ENCODE measurements around the gene CBX4. TPM values are rescaled to one million over a fixed set of nuclear protein-coding genes. Genes with fewer than 3 reads are reported as not detected.

The CBX4 gene
- total and polyA plus RNA-seq, 2 of the 13 experiments (the other 11 are each of a cell fraction or from before 2014, with no cell fraction given): 25.8 to 50.8 TPM

DNA sequence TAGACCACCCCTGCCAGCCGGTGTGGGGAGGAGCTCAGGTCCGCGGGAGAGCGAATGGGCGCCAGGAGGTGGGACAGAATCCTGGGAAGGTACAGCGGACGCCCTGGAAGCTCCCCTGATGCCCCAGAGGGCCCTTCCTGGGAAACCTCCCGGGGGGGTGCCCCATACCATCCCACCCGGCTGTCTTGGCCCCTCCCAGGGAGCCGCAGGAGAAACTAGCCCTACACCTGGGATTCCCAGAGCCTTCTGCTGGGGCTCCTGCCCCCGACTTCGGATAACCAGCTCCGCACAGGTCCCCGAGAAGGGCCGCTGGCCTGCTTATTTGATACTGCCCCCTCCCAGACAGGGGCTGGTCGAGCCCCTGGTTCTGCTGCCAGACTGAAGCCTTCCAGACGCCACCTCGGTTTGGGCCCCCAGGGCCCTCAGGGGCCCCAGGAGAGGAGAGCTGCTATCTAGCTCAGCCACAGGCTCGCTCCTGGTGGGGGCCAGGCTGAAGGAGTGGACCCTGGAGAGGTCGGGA is 3.0 kb upstream of the CBX4 start (continued):
- TF ChIP-seq ZNF766 (CRISPR knock-in tag; IDR thresholded peaks at IDR 0.05; ENCODE audit: borderline replicate concordance): no peak
- TF ChIP-seq GFI1 (CRISPR knock-in tag; IDR thresholded peaks at IDR 0.05; ENCODE audit: borderline replicate concordance): no peak
- TF ChIP-seq AKAP8 (CRISPR knock-in tag; IDR thresholded peaks at IDR 0.05): 0 out of 2 replicates have a peak, but pooled peaks have one; percentile 9
- TF ChIP-seq PTBP1 (IDR thresholded peaks at IDR 0.05; ENCODE audit: low read depth, low read length, poor library complexity, severe bottlenecking): peak; percentile 47
- no peak for TF ChIP-seq ISL2 (CRISPR knock-in tag; IDR thresholded peaks at IDR 0.05)
- no peak for TF ChIP-seq SMARCC2 (IDR thresholded peaks at IDR 0.05)
- TF ChIP-seq, protein P1, sequence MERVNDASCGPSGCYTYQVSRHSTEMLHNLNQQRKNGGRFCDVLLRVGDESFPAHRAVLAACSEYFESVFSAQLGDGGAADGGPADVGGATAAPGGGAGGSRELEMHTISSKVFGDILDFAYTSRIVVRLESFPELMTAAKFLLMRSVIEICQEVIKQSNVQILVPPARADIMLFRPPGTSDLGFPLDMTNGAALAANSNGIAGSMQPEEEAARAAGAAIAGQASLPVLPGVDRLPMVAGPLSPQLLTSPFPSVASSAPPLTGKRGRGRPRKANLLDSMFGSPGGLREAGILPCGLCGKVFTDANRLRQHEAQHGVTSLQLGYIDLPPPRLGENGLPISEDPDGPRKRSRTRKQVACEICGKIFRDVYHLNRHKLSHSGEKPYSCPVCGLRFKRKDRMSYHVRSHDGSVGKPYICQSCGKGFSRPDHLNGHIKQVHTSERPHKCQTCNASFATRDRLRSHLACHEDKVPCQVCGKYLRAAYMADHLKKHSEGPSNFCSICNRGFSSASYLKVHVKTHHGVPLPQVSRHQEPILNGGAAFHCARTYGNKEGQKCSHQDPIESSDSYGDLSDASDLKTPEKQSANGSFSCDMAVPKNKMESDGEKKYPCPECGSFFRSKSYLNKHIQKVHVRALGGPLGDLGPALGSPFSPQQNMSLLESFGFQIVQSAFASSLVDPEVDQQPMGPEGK (CRISPR knock-in tag; IDR thresholded peaks at IDR 0.05): 0 out of 2 replicates have a peak, but pooled peaks have one; percentile 7

DNA sequence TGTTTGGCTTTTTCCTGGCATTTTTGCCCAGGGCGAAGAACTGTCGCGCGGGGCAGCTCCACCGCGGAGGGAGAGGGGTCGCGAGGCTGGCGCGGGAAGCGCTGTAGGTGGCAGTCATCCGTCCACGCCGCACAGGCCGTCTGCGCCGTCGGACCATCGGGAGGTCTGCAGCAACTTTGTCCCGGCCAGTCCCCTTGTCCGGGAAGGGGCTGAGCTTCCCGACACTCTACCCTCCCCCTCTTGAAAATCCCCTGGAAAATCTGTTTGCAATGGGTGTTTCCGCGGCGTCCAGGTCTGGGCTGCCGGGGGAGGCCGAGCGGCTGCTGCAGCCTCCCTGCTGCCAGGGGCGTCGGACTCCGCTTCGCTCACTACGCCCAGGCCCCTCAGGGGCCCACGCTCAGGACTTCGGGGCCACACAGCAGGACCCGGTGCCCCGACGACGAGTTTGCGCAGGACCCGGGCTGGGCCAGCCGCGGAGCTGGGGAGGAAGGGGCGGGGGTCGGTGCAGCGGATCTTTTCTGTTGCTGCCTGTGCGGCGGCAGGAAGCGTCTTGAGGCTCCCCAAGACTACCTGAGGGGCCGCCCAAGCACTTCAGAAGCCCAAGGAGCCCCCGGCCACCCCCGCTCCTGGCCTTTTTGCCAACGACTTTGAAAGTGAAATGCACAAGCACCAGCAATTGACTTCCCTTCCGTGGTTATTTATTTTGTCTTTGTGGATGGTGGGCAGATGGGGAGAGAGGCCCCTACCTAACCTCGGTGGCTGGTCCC is 2.3 kb upstream of the CBX4 start:
- no TSS peak for BruUV-seq (replicated peaks)
- H3K4me3 ChIP-seq (replicated peaks in 1 of 3; ENCODE audit: insufficient read depth in 1 of 3, low read depth in 2 of 3, low read length in 3 of 3): no peak overlapping the region; a peak in 1 of 6 replicates
- 71% methylated on average over 48 of the region's 55 CpGs for WGBS (ENCODE audit: low lambda C conversion rate)
- TF ChIP-seq SOX6 (IDR thresholded peaks at IDR 0.05) (no peak), SOX6 (CRISPR knock-in tag; IDR thresholded peaks at IDR 0.05) (no peak), MAF1 (CRISPR knock-in tag; IDR thresholded peaks at IDR 0.05; ENCODE audit: borderline replicate concordance) (no peak), JUN (CRISPR knock-in tag; IDR thresholded peaks at IDR 0.05) (no peak), IRX3 (CRISPR knock-in tag; IDR thresholded peaks at IDR 0.05; ENCODE audit: borderline replicate concordance, low read depth) (no peak), ZNF839 (CRISPR knock-in tag; IDR thresholded peaks at IDR 0.05; ENCODE audit: borderline replicate concordance) (no peak)
- TF ChIP-seq, protein P2, sequence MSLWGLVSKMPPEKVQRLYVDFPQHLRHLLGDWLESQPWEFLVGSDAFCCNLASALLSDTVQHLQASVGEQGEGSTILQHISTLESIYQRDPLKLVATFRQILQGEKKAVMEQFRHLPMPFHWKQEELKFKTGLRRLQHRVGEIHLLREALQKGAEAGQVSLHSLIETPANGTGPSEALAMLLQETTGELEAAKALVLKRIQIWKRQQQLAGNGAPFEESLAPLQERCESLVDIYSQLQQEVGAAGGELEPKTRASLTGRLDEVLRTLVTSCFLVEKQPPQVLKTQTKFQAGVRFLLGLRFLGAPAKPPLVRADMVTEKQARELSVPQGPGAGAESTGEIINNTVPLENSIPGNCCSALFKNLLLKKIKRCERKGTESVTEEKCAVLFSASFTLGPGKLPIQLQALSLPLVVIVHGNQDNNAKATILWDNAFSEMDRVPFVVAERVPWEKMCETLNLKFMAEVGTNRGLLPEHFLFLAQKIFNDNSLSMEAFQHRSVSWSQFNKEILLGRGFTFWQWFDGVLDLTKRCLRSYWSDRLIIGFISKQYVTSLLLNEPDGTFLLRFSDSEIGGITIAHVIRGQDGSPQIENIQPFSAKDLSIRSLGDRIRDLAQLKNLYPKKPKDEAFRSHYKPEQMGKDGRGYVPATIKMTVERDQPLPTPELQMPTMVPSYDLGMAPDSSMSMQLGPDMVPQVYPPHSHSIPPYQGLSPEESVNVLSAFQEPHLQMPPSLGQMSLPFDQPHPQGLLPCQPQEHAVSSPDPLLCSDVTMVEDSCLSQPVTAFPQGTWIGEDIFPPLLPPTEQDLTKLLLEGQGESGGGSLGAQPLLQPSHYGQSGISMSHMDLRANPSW (CRISPR knock-in tag; IDR thresholded peaks at IDR 0.05; ENCODE audit: borderline replicate concordance): no peak
- TF ChIP-seq, protein P3, sequence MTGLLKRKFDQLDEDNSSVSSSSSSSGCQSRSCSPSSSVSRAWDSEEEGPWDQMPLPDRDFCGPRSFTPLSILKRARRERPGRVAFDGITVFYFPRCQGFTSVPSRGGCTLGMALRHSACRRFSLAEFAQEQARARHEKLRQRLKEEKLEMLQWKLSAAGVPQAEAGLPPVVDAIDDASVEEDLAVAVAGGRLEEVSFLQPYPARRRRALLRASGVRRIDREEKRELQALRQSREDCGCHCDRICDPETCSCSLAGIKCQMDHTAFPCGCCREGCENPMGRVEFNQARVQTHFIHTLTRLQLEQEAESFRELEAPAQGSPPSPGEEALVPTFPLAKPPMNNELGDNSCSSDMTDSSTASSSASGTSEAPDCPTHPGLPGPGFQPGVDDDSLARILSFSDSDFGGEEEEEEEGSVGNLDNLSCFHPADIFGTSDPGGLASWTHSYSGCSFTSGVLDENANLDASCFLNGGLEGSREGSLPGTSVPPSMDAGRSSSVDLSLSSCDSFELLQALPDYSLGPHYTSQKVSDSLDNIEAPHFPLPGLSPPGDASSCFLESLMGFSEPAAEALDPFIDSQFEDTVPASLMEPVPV (CRISPR knock-in tag; IDR thresholded peaks at IDR 0.05): no peak

More for the DNA sequence above, 2.3 kb upstream of the CBX4 start:
- ChIA-PET POLR2A (interaction anchor here (0.7 to 9.7 kb wide), 9 partner anchors 8 to 149 kb away, joined by 3 to 333 read pairs (median 4); partner anchors contain the start of gene CBX8), CTCF (ENCODE audit: low intra/inter-chr PET ratio, low total read pairs) (no interaction called here)
- H3K9me3 ChIP-seq (ENCODE audit: low read length): no peaks in the 10 kb centered on the region
- no peaks in the 10 kb centered on the region; a peak in 1 of 5 replicates for H3K27me3 ChIP-seq (ENCODE audit: control insufficient read depth in 1 of 2, insufficient read depth in 2 of 2, low read length in 2 of 2)
- H3K4me2 ChIP-seq (ENCODE audit: low read depth, low read length): 0 out of 2 replicates have a peak overlapping the region, but pooled peaks have one; percentile 18
- H3K79me2 ChIP-seq (ENCODE audit: insufficient read depth, low read length): peaks cover 21% of the 10 kb centered on the region
- peaks cover 21% of the 10 kb centered on the region for H4K20me1 ChIP-seq (ENCODE audit: insufficient read depth, low read length)
- DNase-seq (ENCODE audit: low spot score) (no peak), ATAC-seq (no peak), FAIRE-seq (no peak)
- intact Hi-C loops (cut with micrococcal nuclease; ENCODE audit: unreplicated experiment): no loop called here
- peaks cover 0 to 5% of the 10 kb centered on the region in 2 experiments; a peak in 3 of 5 replicates for H3K36me3 ChIP-seq (replicated peaks in 1 of 2; ENCODE audit: control insufficient read depth in 1 of 2, insufficient read depth in 2 of 2, low read length in 2 of 2)
- H3K9ac ChIP-seq (ENCODE audit: insufficient read depth, low read depth, low read length): no peak overlapping the region
- in situ Hi-C loops (cut with HindIII; ENCODE audit: extremely low pct_ligation_motif_present, low pct_unique_long_range_greater_than_20kb): loop anchor here (5.0 kb wide), 1 partner anchor 86 kb away; no protein-coding TSS in a partner anchor
- H2AFZ ChIP-seq (ENCODE audit: low read length): no peak overlapping the region
- peaks cover 66% of the 10 kb centered on the region for H3K4me1 ChIP-seq (ENCODE audit: insufficient read depth, low read length)
- no peak overlapping the region for H3K27ac ChIP-seq (ENCODE audit: extremely low read length, insufficient read depth, low read length)
